Bronchial epithelial cell (primary cell): ENCODE results near the gene GLI3. TPM values are rescaled to one million over a fixed set of nuclear protein-coding genes. Genes with fewer than 3 reads are reported as not detected.
A peak's percentile ranks its signal among the peaks of the same experiment; 100 is the strongest.

Experiments used
- DNase-seq: peaks from one replicate; pipeline ENCODE4 v3.0.0-alpha.2; 2010; ENCODE audit warnings: low read depth
- FAIRE-seq: peaks from 2 replicates; lab custom pipeline; 2011; peaks lifted over from hg19 to GRCh38; lab: Jason Lieb, UNC
- H3K27me3 ChIP-seq: 2 replicates; pipeline ENCODE4 v1.5.1; 2011; ENCODE audit warnings: low read length; ENCODE audit not compliant: control insufficient read depth, insufficient read depth
- H3K36me3 ChIP-seq: 2 replicates; pipeline ENCODE4 v1.5.1; 2011; ENCODE audit warnings: low read length; ENCODE audit not compliant: control insufficient read depth, insufficient read depth
- H3K4me3 ChIP-seq: 2 replicates; pipeline ENCODE4 v1.5.1; 2011; ENCODE audit warnings: mild to moderate bottlenecking, low read depth, low read length, control low read depth
- total RNA-seq: library from RNA; depleted of rRNA; stranded (reverse); fragments of >200 nt; gene quantifications from 2 replicates; pipeline ENCODE4 v1.2.1, GENCODE V29; 2014
- TF ChIP-seq, protein P1 (sequence below): IDR thresholded peaks from 2 replicates; pipeline ENCODE4 v1.5.1; 2011; ENCODE audit warnings: mild to moderate bottlenecking, moderate library complexity, low read length, control low read depth, inconsistent platforms; ENCODE audit not compliant: insufficient read depth, severe bottlenecking

Gene GLI3
- total RNA-seq, 1 donor from 2014 or later = 1.3 TPM

DNA sequence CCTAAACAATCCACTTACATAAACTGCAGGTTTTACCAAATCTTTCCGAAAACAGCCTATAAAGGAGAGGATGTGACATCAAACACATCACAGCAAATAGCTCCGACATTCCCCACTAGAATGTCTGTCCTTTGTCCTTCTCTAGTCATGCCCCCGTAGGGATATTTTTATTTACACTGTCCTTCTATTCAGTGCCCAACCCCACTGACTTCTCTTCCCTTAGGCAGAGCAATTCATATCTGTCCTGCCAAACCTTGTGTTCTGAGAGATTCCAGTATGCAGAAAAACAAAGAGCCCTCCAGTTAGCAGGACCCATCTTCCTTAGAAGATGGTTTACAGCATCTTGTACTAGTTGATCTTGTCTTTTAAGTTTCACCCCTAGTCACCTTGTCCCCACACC lies 5.4 kb upstream of the GLI3 start:
- Histone ChIP-seq H3K36me3 (no peaks in the 10 kb centered on the region), H3K27me3 (no peaks in the 10 kb centered on the region), H3K4me3 (no peak overlapping the region)
- TF ChIP-seq, protein P1, sequence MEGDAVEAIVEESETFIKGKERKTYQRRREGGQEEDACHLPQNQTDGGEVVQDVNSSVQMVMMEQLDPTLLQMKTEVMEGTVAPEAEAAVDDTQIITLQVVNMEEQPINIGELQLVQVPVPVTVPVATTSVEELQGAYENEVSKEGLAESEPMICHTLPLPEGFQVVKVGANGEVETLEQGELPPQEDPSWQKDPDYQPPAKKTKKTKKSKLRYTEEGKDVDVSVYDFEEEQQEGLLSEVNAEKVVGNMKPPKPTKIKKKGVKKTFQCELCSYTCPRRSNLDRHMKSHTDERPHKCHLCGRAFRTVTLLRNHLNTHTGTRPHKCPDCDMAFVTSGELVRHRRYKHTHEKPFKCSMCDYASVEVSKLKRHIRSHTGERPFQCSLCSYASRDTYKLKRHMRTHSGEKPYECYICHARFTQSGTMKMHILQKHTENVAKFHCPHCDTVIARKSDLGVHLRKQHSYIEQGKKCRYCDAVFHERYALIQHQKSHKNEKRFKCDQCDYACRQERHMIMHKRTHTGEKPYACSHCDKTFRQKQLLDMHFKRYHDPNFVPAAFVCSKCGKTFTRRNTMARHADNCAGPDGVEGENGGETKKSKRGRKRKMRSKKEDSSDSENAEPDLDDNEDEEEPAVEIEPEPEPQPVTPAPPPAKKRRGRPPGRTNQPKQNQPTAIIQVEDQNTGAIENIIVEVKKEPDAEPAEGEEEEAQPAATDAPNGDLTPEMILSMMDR = no peak
- FAIRE-seq (no peak), DNase-seq (no peak)

DNA sequence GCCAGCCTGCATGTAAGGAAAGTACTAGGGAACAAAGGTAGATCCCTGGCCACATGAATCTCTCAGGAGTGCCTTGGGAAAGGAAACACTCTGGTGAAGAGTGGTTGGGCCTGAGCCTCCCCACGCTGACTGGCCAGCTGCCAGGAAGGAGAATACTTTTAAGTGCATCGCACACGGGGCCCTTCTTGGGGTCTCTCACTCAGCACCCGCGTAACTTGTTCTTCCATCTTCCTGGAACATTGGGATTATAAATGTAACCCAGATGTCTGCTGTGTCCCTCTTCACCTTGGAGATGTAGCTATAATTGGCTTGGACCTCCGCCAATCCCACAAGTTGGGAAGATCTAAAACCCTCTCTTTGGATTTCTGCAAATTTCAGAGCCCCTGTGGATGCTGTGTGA lies 4.4 kb upstream of the GLI3 start:
- no peak overlapping the region for H3K4me3 ChIP-seq
- FAIRE-seq (no peak), DNase-seq (no peak)
- H3K36me3 ChIP-seq = no peaks in the 10 kb centered on the region
- H3K27me3 ChIP-seq = no peaks in the 10 kb centered on the region
- TF ChIP-seq, protein P1 = no peak

DNA sequence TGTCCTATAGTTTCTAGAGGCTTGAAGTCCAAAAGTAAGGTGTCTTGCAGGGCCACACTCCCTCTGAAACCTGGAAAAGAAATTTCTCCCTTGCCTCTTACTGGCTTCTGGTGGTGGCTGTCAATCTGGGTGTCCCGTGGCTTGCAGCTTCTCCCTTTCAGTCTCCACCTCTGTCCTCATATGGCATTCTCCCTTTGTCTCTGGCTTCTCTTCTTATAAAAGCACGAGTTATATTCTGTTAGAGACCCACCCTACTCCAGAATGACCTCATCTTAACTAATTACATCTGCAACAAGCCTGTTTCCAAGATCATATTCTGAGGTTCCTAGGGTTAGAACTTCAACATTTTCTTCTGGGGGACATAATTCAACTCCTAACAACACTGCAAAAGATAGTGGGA lies 3.4 kb upstream of the GLI3 start:
- TF ChIP-seq, protein P1 = no peak
- DNase-seq = no peak

DNA sequence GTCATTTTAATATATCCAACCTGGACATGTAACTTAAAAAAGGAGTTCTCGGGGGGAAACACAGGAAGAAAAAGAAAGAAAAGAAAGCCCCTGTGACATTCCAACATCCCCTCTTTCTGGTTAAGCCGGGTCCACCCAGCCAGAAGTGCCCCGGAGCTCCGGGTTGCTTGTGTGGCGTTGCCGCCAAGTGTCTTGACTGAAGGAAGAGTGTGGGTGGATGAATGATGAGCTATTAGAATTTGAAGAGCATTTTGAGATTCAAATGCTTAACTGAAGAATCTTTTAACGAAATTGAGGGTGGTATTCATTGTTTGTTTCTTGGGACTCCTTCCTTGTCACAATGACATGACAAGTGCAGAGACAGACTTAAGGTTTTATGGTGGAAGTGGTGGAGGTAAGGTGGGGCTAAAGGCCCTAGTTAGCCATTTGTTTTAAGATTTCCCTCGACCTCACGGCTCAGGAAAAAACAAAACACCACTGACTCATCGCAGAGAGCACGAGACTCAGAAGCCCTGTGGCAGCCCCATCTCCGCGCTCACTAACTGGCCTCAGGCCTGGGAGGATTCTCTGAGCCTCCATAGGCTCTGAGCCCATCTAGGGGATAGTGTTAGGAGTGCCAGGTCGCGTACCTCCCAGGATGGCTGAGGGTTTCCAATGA lies 1.8 kb upstream of the GLI3 start:
- H3K27me3 ChIP-seq = no peaks in the 10 kb centered on the region
- FAIRE-seq = no peak
- peak; percentile 69 for DNase-seq

More for the DNA sequence above, 3.4 kb upstream of the GLI3 start:
- no peaks in the 10 kb centered on the region for H3K27me3 ChIP-seq
- H3K36me3 ChIP-seq = no peaks in the 10 kb centered on the region
- no peak overlapping the region for H3K4me3 ChIP-seq
- FAIRE-seq = no peak

DNA sequence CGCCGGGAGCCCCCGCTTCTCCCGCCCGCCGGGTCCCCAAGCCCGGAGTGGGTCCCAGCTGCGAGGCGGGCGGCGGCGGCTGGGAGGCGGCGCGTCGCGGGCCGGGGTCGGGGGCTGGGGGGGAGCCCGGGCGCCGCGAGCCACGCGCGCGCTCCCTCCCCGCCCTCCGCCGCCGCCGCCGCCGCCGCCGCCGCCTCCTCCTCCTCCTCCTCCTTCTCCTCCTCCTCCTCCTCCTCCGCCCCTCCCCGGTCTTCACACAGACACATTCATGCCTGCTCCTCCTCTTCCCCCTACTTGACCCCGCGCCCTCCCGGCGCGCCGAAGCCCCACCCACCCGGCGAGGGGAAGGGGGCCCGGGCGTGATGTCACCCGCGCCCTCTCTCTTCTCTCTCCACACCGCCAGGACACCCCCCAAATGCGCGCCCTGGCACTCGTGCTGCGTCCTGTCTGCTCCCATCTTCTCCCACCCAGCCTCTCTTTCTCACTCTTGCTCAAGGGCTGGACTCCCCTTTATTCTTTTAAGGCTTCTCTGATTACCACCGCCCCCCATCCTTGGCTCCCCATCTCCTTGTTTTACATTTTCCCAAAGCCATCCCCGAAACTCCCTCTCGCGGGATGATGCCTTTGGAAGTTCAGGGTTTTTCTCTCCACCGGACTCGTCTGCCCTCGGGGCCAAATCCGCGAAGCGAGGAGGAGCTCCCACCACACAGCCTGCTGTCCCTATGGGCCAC lies 967 bp upstream of the GLI3 start:
- FAIRE-seq (no peak), DNase-seq (no peak)
- Histone ChIP-seq H3K27me3 (no peaks in the 10 kb centered on the region), H3K4me3 (peak overlapping the region; percentile 92), H3K36me3 (no peaks in the 10 kb centered on the region)
- TF ChIP-seq, protein P1 = no peak

More for the DNA sequence above, 1.8 kb upstream of the GLI3 start:
- H3K36me3 ChIP-seq = no peaks in the 10 kb centered on the region
- no peak overlapping the region for H3K4me3 ChIP-seq
- TF ChIP-seq, protein P1 = no peak
